Brain pericyte (primary cell): ENCODE data around the gene TUBB.
"Not testable (repeated sequence)": the region's sequence is repeated elsewhere in the genome, so short reads cannot be mapped to it uniquely, and the experiment has no call there.

Experiments
- DNase-seq: peaks from one replicate; pipeline ENCODE4 v3.0.0-alpha.2; 2012; ENCODE audit warnings: low read depth, low spot score

TUBB gene

GRCh38 chr6:30759575-30760239 lies 39.6 kb downstream of the TUBB start:
- DNase-seq, result no peak

GRCh38 chr6:30760549-30760948 lies 40.4 kb downstream of the TUBB start:
- no peak for DNase-seq

- DNase-seq, result no peak
Measured at GRCh38 chr6:30761791-30762429, 41.8 kb downstream of the TUBB start.

GRCh38 chr6:30763155-30763617 lies 43.0 kb downstream of the TUBB start:
- no peak for DNase-seq

- DNase-seq, result no peak
Measured at GRCh38 chr6:30763618-30764489, 43.7 kb downstream of the TUBB start.

- not testable (repeated sequence) for DNase-seq
Measured at GRCh38 chr6:30764490-30765043, 44.4 kb downstream of the TUBB start.

- not testable (repeated sequence) for DNase-seq
Measured at GRCh38 chr6:30765495-30765894, 45.3 kb downstream of the TUBB start.

GRCh38 chr6:30766461-30767157 lies 46.5 kb downstream of the TUBB start:
- DNase-seq, result no peak

- DNase-seq, result no peak
Measured at GRCh38 chr6:30767158-30767943, 47.2 kb downstream of the TUBB start.

GRCh38 chr6:30767944-30768301 lies 47.8 kb downstream of the TUBB start:
- DNase-seq, result no peak

- no peak for DNase-seq
Measured at GRCh38 chr6:30768634-30769087, 48.5 kb downstream of the TUBB start.

- no peak for DNase-seq
Measured at GRCh38 chr6:30769088-30769852, 49.1 kb downstream of the TUBB start.

GRCh38 chr6:30769853-30770524 lies 49.8 kb downstream of the TUBB start:
- no peak for DNase-seq

GRCh38 chr6:30770592-30770991 lies 50.4 kb downstream of the TUBB start:
- no peak for DNase-seq

- DNase-seq, result no peak
Measured at GRCh38 chr6:30774701-30775100, 54.5 kb downstream of the TUBB start.
